Spleen (tissue), 7 donors: Measurements from ENCODE around the gene ZNF740.

Experiments
- CTCF ChIP-seq, 11 experiments: fragments of 200-600 bp in 7 of 11; fragments of 450-650 bp in 4 of 11; sonication (generic) in 4 of 11; IDR thresholded peaks in 8 of 11; conservative IDR thresholded peaks in 3 of 11; 1 replicate in 7 of 11; 2 replicates in 4 of 11; pipeline versions ENCODE4 v1.4.0 to v1.8.0; 2016 to 2021; ENCODE audit warnings: antibody characterized with exemption in 11 of 11, inconsistent platforms in 4 of 11, mild to moderate bottlenecking in 1 of 11
- POLR2A ChIP-seq, 3 donors: fragments of 450-650 bp; IDR thresholded peaks; one replicate each; pipeline ENCODE4 v1.5.1; 2017; ENCODE audit warnings: antibody characterized with exemption in 3 of 3, mild to moderate bottlenecking in 1 of 3
- POLR2AphosphoS5 ChIP-seq, 3 donors: sonication (generic); formaldehyde crosslinking; IDR thresholded peaks; one replicate each; pipeline ENCODE4 v1.5.1; 2017; ENCODE audit warnings: antibody characterized with exemption in 3 of 3
- donor health status: DM: no; HTN: no; CAD: no; lungs with moderate emphysema.
- donor health status: DM: no; HTN: no; CAD: no.
- donor health status: DM: no; HTN: no; CAD: no.

DNA sequence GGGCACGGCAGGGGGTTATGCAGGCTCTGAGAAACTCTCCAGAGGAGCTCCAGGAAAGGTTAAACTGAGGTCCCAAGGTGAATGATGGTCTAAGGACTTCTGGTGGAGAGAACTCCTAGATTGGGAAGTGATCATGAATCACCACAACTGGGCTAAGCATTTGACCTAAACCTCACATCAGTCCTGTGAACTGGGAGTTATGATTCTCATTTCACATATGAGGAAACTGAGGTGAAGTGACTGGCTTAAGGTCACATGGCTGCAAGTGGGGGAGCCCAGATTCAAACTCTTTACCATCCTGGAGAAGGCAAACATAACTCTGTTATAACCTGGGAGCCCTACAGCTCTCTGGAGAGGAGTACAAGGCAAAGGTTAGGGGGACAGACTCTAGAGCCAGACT is 47.3 kb downstream of the ZNF740 start:
- TF ChIP-seq POLR2A (IDR thresholded peaks at IDR 0.05) (no peak), CTCF (IDR thresholded peaks at IDR 0.05 in 8 of 11, conservative IDR thresholded peaks at IDR 0.05 in 3 of 11) (no peak), POLR2AphosphoS5 (IDR thresholded peaks at IDR 0.05) (no peak)
